GM18858 (cell line): ENCODE measurements around the gene MERTK.
"Not testable (repeated sequence)": the region's sequence is repeated elsewhere in the genome, so short reads cannot be mapped to it uniquely, and the experiment has no call there.

ENCODE experiments used
- ATAC-seq: cut with Tn5 transposase; IDR thresholded peaks from one replicate; pipeline ENCODE4 v1.9.1; 2021; ENCODE audit not compliant: unreplicated experiment

The MERTK gene

GRCh38 chr2:111909997-111910396, 11.6 kb downstream of the MERTK start:
- ATAC-seq, result not testable (repeated sequence)

GRCh38 chr2:111910609-111911277, 12.3 kb downstream of the MERTK start:
- no peak for ATAC-seq

- not testable (repeated sequence) for ATAC-seq
Measured at GRCh38 chr2:111911295-111911977, 13.0 kb downstream of the MERTK start.

GRCh38 chr2:111912547-111912946, 14.1 kb downstream of the MERTK start:
- ATAC-seq, result no peak

GRCh38 chr2:111917106-111917505, 18.7 kb downstream of the MERTK start:
- no peak for ATAC-seq

GRCh38 chr2:111918383-111918806, 20.0 kb downstream of the MERTK start:
- no peak for ATAC-seq

- ATAC-seq, result no peak
Measured at GRCh38 chr2:111919365-111919764, 21.0 kb downstream of the MERTK start.

GRCh38 chr2:111919794-111920608, 21.6 kb downstream of the MERTK start:
- ATAC-seq, result no peak

- no peak for ATAC-seq
Measured at GRCh38 chr2:111923276-111923804, 24.9 kb downstream of the MERTK start.

- ATAC-seq, result no peak
Measured at GRCh38 chr2:111924617-111925107, 26.3 kb downstream of the MERTK start.

GRCh38 chr2:111927723-111928122, 29.3 kb downstream of the MERTK start:
- no peak for ATAC-seq

- no peak for ATAC-seq
Measured at GRCh38 chr2:111930409-111930808, 32.0 kb downstream of the MERTK start.

- no peak for ATAC-seq
Measured at GRCh38 chr2:111930875-111931274, 32.5 kb downstream of the MERTK start.

- no peak for ATAC-seq
Measured at GRCh38 chr2:111932841-111933291, 34.5 kb downstream of the MERTK start.

GRCh38 chr2:111933900-111934299, 35.5 kb downstream of the MERTK start:
- not testable (repeated sequence) for ATAC-seq

GRCh38 chr2:111936881-111937280, 38.5 kb downstream of the MERTK start:
- ATAC-seq, result no peak

- no peak for ATAC-seq
Measured at GRCh38 chr2:111938392-111938791, 40.0 kb downstream of the MERTK start.

GRCh38 chr2:111940333-111941196, 42.2 kb downstream of the MERTK start:
- no peak for ATAC-seq

- no peak for ATAC-seq
Measured at GRCh38 chr2:111941531-111941930, 43.1 kb downstream of the MERTK start.

GRCh38 chr2:111944531-111945210, 46.3 kb downstream of the MERTK start:
- ATAC-seq, result no peak
